ENCODE measurements around the gene CLMP. TPM values are rescaled to one million over a fixed set of nuclear protein-coding genes. Genes with fewer than 3 reads are reported as not detected.
"Not testable (repeated sequence)": the region's sequence is repeated elsewhere in the genome, so short reads cannot be mapped to it uniquely, and the experiment has no call there.

The CLMP gene
- total RNA-seq, 2 experiments from 2014 or later = 0.14 to 0.15 TPM

DNA sequence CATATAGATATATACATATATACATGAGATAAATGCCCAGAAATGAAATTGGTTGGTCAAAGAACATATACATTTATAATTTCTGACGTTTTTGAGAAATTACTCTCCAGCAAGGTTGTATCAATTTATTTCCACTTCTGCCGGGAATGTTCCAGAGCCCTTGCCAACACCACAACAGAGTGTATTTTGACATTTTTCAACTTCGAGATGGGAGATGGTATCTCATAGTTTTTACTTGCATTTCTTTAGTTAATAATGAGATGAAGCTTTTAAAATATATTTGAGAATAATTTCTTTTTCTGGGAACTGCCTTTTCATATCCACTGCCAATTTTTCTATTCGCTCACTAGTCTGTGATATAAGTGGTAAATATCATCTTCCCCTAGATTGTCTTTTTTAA lies 19.3 kb upstream of the CLMP start:
- H3K27me3 Mint-ChIP-seq (ENCODE audit: low read depth) = peaks cover 13% of the 10 kb centered on the region
- no peaks in the 10 kb centered on the region for H3K4me1 Mint-ChIP-seq (ENCODE audit: low read depth)
- no peak overlapping the region for H3K4me3 Mint-ChIP-seq
- no peak overlapping the region for H3K27ac Mint-ChIP-seq
- no peaks in the 10 kb centered on the region for H3K36me3 Mint-ChIP-seq (ENCODE audit: low read depth)
- CTCF ChIA-PET = interaction anchor here (0.6 kb wide), 1 partner anchor 575 kb away, joined by 3 read pairs; no protein-coding TSS in a partner anchor
- H3K9me3 Mint-ChIP-seq = no peaks in the 10 kb centered on the region
- intact Hi-C loops (cut with micrococcal nuclease) = no loop called here
- DNase-seq = no peak

DNA sequence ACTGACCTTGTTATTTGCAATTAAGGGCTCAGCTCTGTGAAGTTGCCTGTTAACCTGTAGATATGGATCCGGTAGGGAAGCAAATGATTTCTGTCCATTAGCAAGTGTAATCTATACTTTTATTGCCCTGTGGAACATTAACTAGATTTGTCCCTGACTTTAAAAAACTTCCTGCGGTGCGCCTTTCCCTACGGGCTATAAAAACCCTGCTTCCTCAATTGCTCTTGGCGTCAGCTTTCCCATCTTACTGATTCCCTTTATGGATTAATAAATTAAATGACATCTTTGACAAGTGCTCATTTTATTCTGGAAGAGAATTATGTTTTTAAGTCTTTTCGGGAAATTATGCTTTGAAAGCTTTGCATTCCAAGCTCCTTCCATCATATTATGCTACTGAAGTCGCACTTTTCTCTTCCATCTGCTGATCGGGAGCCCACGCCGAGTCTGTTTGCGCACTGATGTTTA lies 18.3 kb upstream of the CLMP start:
- H3K9me3 Mint-ChIP-seq = no peaks in the 10 kb centered on the region
- intact Hi-C loops (cut with micrococcal nuclease) = no loop called here
- H3K4me3 Mint-ChIP-seq = no peak overlapping the region
- CTCF ChIA-PET = no interaction called here
- H3K36me3 Mint-ChIP-seq (ENCODE audit: low read depth) = no peaks in the 10 kb centered on the region
- no peak overlapping the region for H3K27ac Mint-ChIP-seq
- H3K4me1 Mint-ChIP-seq (ENCODE audit: low read depth) = no peaks in the 10 kb centered on the region
- DNase-seq = no peak
- peaks cover 14% of the 10 kb centered on the region for H3K27me3 Mint-ChIP-seq (ENCODE audit: low read depth)

- no peaks in the 10 kb centered on the region for H3K4me1 Mint-ChIP-seq (ENCODE audit: low read depth)
- CTCF ChIA-PET = interaction anchor here (0.9 kb wide), 1 partner anchor 34 kb away, joined by 3 read pairs; no protein-coding TSS in a partner anchor
Observed at GRCh38 chr11:123212406-123212805, 17.4 kb upstream of the CLMP start.

DNA sequence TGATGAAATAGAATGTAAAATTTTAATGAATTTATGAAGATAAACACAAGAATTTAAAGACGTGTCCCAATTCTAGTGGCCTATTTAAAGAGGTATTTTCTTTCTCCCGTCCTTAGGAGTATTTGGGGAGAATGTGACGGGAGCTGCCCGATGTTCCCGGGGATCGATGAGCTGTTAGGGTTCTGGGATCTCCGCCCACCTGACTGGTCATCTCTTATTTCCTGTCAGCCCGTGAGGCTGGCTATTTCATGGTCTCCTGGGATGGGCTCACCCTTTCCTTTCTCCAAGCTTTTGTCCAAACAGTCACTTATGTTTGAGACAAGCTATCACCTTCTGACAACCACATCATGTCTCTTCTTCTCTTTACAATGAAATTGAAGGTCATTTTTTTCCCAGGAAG lies 16.9 kb upstream of the CLMP start:
- H3K4me3 Mint-ChIP-seq = no peak overlapping the region
- H3K4me1 Mint-ChIP-seq (ENCODE audit: low read depth) = no peaks in the 10 kb centered on the region
- H3K36me3 Mint-ChIP-seq (ENCODE audit: low read depth) = no peaks in the 10 kb centered on the region
- intact Hi-C loops (cut with micrococcal nuclease) = no loop called here
- H3K9me3 Mint-ChIP-seq = no peaks in the 10 kb centered on the region
- no peak for DNase-seq
- peaks cover 21% of the 10 kb centered on the region for H3K27me3 Mint-ChIP-seq (ENCODE audit: low read depth)
- no peak overlapping the region for H3K27ac Mint-ChIP-seq
- CTCF ChIA-PET = interaction anchor here (0.9 kb wide), 1 partner anchor 35 kb away, joined by 3 read pairs; no protein-coding TSS in a partner anchor

More at GRCh38 chr11:123212406-123212805, 17.4 kb upstream of the CLMP start:
- DNase-seq = no peak
- peaks cover 17% of the 10 kb centered on the region for H3K27me3 Mint-ChIP-seq (ENCODE audit: low read depth)
- intact Hi-C loops (cut with micrococcal nuclease) = no loop called here
- H3K9me3 Mint-ChIP-seq = no peaks in the 10 kb centered on the region
- H3K4me3 Mint-ChIP-seq = no peak overlapping the region
- H3K27ac Mint-ChIP-seq = no peak overlapping the region
- no peaks in the 10 kb centered on the region for H3K36me3 Mint-ChIP-seq (ENCODE audit: low read depth)

- no peaks in the 10 kb centered on the region for H3K36me3 Mint-ChIP-seq (ENCODE audit: low read depth)
- no peaks in the 10 kb centered on the region for H3K9me3 Mint-ChIP-seq
- no peaks in the 10 kb centered on the region for H3K4me1 Mint-ChIP-seq (ENCODE audit: low read depth)
- intact Hi-C loops (cut with micrococcal nuclease) = no loop called here
- no peak overlapping the region for H3K4me3 Mint-ChIP-seq
- H3K27ac Mint-ChIP-seq = no peak overlapping the region
- CTCF ChIA-PET = interaction anchor here (2.1 kb wide), 1 partner anchor 36 kb away, joined by 6 read pairs; no protein-coding TSS in a partner anchor
- no peak for DNase-seq
- H3K27me3 Mint-ChIP-seq (ENCODE audit: low read depth) = peaks cover 21% of the 10 kb centered on the region
Observed at GRCh38 chr11:123211149-123211852, 16.3 kb upstream of the CLMP start.

DNA sequence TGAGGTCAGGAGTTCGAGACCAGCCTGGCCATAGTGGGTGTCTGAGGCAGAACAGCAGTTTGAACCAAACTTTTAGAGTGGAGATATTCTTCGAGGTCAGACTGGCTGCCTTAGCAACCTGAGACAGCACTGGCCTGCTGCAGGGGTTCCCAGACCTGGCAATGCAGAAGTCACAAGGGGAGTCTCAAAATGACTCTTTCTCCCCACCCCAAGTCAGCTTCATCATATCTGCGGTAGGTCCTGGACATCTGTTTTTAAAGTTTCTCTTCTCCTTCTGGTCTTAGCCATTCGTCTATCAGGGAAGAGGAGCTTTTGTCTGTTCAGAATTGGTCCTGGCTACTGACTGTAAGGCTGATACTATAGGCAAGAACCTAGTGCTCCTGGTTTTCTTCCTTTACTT lies 14.5 kb upstream of the CLMP start:
- intact Hi-C loops (cut with micrococcal nuclease) = no loop called here
- H3K4me3 Mint-ChIP-seq = no peak overlapping the region
- H3K27ac Mint-ChIP-seq = no peak overlapping the region
- CTCF ChIA-PET = interaction anchor here (0.9 to 2.1 kb wide), 2 partner anchors 38 to 98 kb away, joined by 3 to 6 read pairs; no protein-coding TSS in a partner anchor
- DNase-seq = no peak
- no peaks in the 10 kb centered on the region for H3K4me1 Mint-ChIP-seq (ENCODE audit: low read depth)
- no peaks in the 10 kb centered on the region for H3K9me3 Mint-ChIP-seq
- H3K27me3 Mint-ChIP-seq (ENCODE audit: low read depth) = peaks cover 24% of the 10 kb centered on the region
- H3K36me3 Mint-ChIP-seq (ENCODE audit: low read depth) = no peaks in the 10 kb centered on the region

DNA sequence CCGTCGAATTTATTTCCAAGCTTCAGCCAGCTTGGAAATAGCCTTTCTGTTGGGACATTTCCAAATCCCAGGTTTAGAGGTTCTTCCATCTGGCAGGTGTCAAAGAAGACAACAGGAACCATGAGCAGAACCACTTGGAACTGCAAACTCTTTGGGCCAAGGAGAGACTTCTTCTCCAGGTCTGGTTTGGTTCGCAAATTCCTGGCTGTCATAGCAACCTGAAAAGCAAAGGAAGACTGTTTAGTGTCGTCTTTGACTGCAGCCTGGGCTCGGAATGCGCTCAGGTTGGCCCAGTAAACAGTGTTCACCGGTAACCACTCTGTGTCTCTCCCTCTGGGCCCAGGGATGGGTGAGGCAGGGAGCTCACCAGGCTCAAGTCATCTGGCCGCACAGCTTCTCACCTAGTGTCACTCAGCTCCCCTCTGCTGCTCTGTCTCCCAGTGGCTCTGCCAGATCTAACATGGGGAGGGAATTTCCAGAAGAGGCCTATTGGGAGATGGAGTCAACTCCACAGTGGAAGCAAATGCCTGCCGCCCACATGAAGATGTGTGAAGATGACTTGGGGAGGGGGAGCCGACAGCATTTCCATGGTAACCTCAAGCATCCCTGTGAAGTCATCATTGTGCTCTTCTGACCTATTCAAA lies 11.9 kb upstream of the CLMP start:
- no peaks in the 10 kb centered on the region for H3K36me3 Mint-ChIP-seq (ENCODE audit: low read depth)
- DNase-seq = no peak
- H3K9me3 Mint-ChIP-seq = no peaks in the 10 kb centered on the region
- intact Hi-C loops (cut with micrococcal nuclease) = no loop called here
- no peak overlapping the region for H3K27ac Mint-ChIP-seq
- no peaks in the 10 kb centered on the region for H3K4me1 Mint-ChIP-seq (ENCODE audit: low read depth)
- CTCF ChIA-PET = interaction anchor here (1.0 kb wide), 1 partner anchor 46 kb away, joined by 3 read pairs; no protein-coding TSS in a partner anchor
- no peak overlapping the region for H3K4me3 Mint-ChIP-seq
- peaks cover 21% of the 10 kb centered on the region for H3K27me3 Mint-ChIP-seq (ENCODE audit: low read depth)

GRCh38 chr11:123206055-123206454 lies 11.0 kb upstream of the CLMP start:
- CTCF ChIA-PET = interaction anchor here (1.0 kb wide), 1 partner anchor 47 kb away, joined by 3 read pairs; no protein-coding TSS in a partner anchor
- DNase-seq; intact Hi-C loops (cut with micrococcal nuclease); H3K27ac Mint-ChIP-seq; H3K4me3 Mint-ChIP-seq; H3K9me3 Mint-ChIP-seq; H3K4me1 Mint-ChIP-seq (ENCODE audit: low read depth); H3K36me3 Mint-ChIP-seq (ENCODE audit: low read depth): not testable (repeated sequence)
- H3K27me3 Mint-ChIP-seq (ENCODE audit: low read depth) = peaks cover 15% of the 10 kb centered on the region

DNA sequence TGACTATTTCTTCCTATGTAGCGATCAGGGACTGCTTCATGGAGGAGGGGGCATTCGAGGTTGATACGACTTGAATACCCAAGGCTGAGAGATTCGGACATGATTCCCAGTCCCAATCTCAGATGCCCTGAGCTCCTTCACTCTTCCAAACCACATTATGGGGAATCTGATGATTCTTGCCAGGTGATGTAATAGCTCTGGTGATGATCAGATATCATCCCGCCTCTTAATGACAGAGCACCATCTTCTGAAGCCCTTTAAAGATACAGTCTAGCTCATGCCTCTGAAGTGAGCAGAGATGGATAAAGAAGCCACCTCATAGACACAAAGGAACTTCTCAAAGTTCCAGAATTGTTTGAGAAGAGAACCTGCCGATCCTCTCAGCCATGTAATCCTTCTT lies 8.9 kb upstream of the CLMP start:
- no peaks in the 10 kb centered on the region for H3K36me3 Mint-ChIP-seq (ENCODE audit: low read depth)
- H3K27me3 Mint-ChIP-seq (ENCODE audit: low read depth) = peaks cover 15% of the 10 kb centered on the region
- no peaks in the 10 kb centered on the region for H3K9me3 Mint-ChIP-seq
- H3K4me3 Mint-ChIP-seq = no peak overlapping the region
- intact Hi-C loops (cut with micrococcal nuclease) = no loop called here
- no peaks in the 10 kb centered on the region for H3K4me1 Mint-ChIP-seq (ENCODE audit: low read depth)
- CTCF ChIA-PET = interaction anchor here (1.5 kb wide), 1 partner anchor 43 kb away, joined by 6 read pairs; no protein-coding TSS in a partner anchor
- no peak overlapping the region for H3K27ac Mint-ChIP-seq
- no peak for DNase-seq

GRCh38 chr11:123203471-123203870 lies 8.4 kb upstream of the CLMP start:
- H3K27me3 Mint-ChIP-seq (ENCODE audit: low read depth) = peaks cover 15% of the 10 kb centered on the region
- intact Hi-C loops (cut with micrococcal nuclease) = no loop called here

DNA sequence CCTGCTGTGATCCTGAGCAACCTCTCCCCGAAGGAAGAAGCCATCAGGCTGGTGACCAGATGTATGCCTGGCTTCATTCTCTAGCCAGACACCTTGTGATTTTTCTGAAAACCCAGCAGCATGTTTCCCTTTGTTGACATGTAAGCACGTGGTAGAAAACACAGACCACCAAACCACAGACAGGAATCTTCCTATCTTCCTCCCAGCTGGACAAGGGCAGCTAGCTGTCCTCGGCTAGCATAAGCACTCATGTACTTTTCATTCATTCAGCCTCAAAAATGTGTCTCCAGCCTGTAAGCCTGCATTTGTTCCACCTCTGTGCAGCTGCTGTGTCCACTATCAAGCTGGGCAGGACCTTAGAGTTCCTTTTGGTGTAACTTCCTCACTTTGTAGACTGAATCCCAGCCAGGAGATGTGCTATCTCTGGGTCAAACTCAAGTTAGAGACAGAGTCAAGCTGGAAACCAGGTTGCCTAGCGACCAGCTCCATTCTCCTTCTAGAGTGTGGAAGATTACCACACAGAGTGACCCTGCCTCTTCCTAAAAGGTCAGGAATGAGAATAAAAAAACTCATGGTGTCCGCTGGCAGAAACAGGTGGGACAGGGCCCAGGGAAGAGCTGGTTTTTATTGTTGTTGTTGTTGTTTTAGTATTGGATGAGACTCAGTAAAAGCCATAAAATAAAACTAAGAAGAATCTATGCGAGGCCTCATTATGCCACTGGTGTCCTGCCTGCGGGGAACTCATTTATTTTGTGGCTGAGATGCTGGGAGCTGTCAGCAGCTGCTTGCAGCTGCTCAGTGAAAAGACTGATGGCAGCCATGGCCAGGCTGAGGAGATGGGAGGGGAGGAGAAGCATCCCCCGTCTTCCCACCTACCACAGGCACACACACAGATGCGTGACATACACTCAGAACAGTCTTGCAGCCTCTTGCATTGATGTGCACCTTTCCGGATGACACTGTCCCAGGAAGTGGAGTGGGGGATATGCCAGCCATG lies 7.4 kb upstream of the CLMP start:
- intact Hi-C loops (cut with micrococcal nuclease) = no loop called here

More at GRCh38 chr11:123203471-123203870, 8.4 kb upstream of the CLMP start:
- no peak for DNase-seq
- Mint-ChIP-seq H3K36me3 (ENCODE audit: low read depth) (no peaks in the 10 kb centered on the region), H3K27ac (no peak overlapping the region), H3K9me3 (no peaks in the 10 kb centered on the region), H3K4me3 (no peak overlapping the region), H3K4me1 (ENCODE audit: low read depth) (no peaks in the 10 kb centered on the region)
- CTCF ChIA-PET = interaction anchor here (0.5 to 1.5 kb wide), 2 partner anchors 43 to 306 kb away, joined by 3 to 6 read pairs; no protein-coding TSS in a partner anchor

More for the DNA sequence above, 7.4 kb upstream of the CLMP start:
- H3K27me3 Mint-ChIP-seq (ENCODE audit: low read depth) = peaks cover 21% of the 10 kb centered on the region
- no peaks in the 10 kb centered on the region for H3K36me3 Mint-ChIP-seq (ENCODE audit: low read depth)
- DNase-seq = no peak
- H3K4me1 Mint-ChIP-seq (ENCODE audit: low read depth) = no peaks in the 10 kb centered on the region
- no peak overlapping the region for H3K27ac Mint-ChIP-seq
- no peaks in the 10 kb centered on the region for H3K9me3 Mint-ChIP-seq
- H3K4me3 Mint-ChIP-seq = no peak overlapping the region
- CTCF ChIA-PET = interaction anchor here (0.5 to 1.5 kb wide), 4 partner anchors 43 to 307 kb away, joined by 3 to 6 read pairs (median 3); no protein-coding TSS in a partner anchor

All from activated naive CD4-positive, alpha-beta T cell treated with anti-CD3 and anti-CD28 coated beads for 36 hours (primary cell).